Ishikawa (cell line): ENCODE measurements around the gene ADH6.

Experiments
- CEBPB ChIP-seq: IDR thresholded peaks from 2 replicates; pipeline ENCODE4 v1.6.1; 2012
- EP300 ChIP-seq: IDR thresholded peaks from 2 replicates; pipeline ENCODE4 v1.6.1; 2012; ENCODE audit warnings: borderline replicate concordance
- RAD21 ChIP-seq: IDR thresholded peaks from 2 replicates; pipeline ENCODE4 v1.6.1; 2012; ENCODE audit warnings: low read depth
- TAF1 ChIP-seq: IDR thresholded peaks from 2 replicates; pipeline ENCODE4 v1.6.1; 2012; ENCODE audit warnings: low read depth, mild to moderate bottlenecking
- TCF12 ChIP-seq: IDR thresholded peaks from 2 replicates; pipeline ENCODE4 v1.6.1; 2012; ENCODE audit warnings: low read depth
- YY1 ChIP-seq: IDR thresholded peaks from 2 replicates; pipeline ENCODE4 v1.6.1; 2012; ENCODE audit warnings: low read depth
- TF ChIP-seq, protein P1 (sequence below): IDR thresholded peaks from 2 replicates; pipeline ENCODE4 v1.6.1; 2012
- TF ChIP-seq, protein P2 (sequence below): IDR thresholded peaks from 2 replicates; pipeline ENCODE4 v1.6.1; 2012

DNA sequence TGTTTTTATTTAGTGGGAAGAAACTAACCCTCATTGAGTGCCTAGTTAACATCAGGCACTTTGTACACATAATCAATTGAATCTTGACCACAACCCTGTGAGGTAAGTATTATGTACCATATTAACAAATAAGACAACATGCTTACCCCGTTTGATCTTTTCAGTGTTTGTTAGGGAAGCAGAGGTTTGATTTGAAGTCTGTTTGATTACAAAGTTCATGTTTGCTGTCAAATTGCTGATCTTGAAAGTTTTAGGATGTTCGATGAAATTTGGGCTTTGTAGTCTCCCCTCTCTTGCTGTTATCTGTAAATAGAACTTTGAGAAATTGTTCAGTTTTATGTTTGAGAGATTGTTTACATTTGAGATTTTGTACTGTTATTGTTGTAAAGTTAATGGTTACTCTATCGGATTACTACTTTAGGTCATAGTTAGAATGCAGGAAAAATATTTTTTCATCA lies 61.5 kb downstream of the ADH6 start:
- TF ChIP-seq RAD21 (no peak), TAF1 (no peak), EP300 (no peak), YY1 (no peak), CEBPB (no peak), TCF12 (no peak)
- TF ChIP-seq, protein P1, sequence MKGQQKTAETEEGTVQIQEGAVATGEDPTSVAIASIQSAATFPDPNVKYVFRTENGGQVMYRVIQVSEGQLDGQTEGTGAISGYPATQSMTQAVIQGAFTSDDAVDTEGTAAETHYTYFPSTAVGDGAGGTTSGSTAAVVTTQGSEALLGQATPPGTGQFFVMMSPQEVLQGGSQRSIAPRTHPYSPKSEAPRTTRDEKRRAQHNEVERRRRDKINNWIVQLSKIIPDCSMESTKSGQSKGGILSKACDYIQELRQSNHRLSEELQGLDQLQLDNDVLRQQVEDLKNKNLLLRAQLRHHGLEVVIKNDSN, result no peak
- TF ChIP-seq, protein P2, sequence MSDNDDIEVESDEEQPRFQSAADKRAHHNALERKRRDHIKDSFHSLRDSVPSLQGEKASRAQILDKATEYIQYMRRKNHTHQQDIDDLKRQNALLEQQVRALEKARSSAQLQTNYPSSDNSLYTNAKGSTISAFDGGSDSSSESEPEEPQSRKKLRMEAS, result no peak
